Fibroblast of mammary gland (primary cell): ENCODE results near the gene GRID2.

Experiments
- DNase-seq: peaks from one replicate; pipeline ENCODE4 v3.0.0-alpha.2; 2010; ENCODE audit warnings: low read depth
- H3K4me3 ChIP-seq: 2 replicates; pipeline ENCODE4 v1.5.1; 2011; ENCODE audit warnings: low read depth, mild to moderate bottlenecking, low read length, moderate library complexity; ENCODE audit not compliant: control insufficient read depth
- CTCF ChIP-seq: conservative IDR thresholded peaks from 2 replicates; pipeline ENCODE4 v1.5.1; 2011; ENCODE audit warnings: low read depth, low read length, inconsistent platforms; ENCODE audit not compliant: control insufficient read depth, insufficient read depth

The GRID2 gene

GRCh38 chr4:93183576-93183975, 879.8 kb downstream of the GRID2 start:
- no peak for DNase-seq
- H3K4me3 ChIP-seq = no peak overlapping the region
- TF ChIP-seq CTCF = no peak

- no peak for TF ChIP-seq CTCF
- no peak for DNase-seq
- H3K4me3 ChIP-seq = no peak overlapping the region
Measured at GRCh38 chr4:93184053-93184452, 880.3 kb downstream of the GRID2 start.

DNA sequence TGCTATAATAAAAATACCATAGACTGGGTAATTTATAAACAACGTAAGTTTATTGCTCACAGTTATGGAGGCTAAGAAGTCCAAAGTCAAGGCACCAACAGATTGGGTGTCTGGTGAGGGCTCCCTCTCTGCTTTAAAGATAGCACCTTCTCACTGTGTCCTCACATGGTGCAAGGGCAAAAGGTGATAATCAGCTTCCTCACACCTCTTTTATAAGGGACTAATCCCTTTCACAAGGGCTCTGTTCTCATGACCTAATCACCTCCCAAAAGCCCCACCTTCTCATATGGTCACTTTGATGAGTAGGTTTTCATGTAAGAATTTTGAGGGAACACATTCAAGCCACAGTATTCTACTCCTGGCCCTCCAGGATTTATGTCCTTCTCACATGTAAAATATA, 883.1 kb downstream of the GRID2 start:
- TF ChIP-seq CTCF = no peak
- DNase-seq = no peak
- no peak overlapping the region for H3K4me3 ChIP-seq

- no peak overlapping the region for H3K4me3 ChIP-seq
- DNase-seq = no peak
- TF ChIP-seq CTCF = no peak
Measured at GRCh38 chr4:93187466-93187865, 883.7 kb downstream of the GRID2 start.

- H3K4me3 ChIP-seq = no peak overlapping the region
- no peak for TF ChIP-seq CTCF
- no peak for DNase-seq
Measured at GRCh38 chr4:93187892-93188291, 884.1 kb downstream of the GRID2 start.

- TF ChIP-seq CTCF = peak; percentile 49
- DNase-seq = peak; percentile 36
- H3K4me3 ChIP-seq = no peak overlapping the region
Measured at GRCh38 chr4:93199492-93199891, 895.7 kb downstream of the GRID2 start.

DNA sequence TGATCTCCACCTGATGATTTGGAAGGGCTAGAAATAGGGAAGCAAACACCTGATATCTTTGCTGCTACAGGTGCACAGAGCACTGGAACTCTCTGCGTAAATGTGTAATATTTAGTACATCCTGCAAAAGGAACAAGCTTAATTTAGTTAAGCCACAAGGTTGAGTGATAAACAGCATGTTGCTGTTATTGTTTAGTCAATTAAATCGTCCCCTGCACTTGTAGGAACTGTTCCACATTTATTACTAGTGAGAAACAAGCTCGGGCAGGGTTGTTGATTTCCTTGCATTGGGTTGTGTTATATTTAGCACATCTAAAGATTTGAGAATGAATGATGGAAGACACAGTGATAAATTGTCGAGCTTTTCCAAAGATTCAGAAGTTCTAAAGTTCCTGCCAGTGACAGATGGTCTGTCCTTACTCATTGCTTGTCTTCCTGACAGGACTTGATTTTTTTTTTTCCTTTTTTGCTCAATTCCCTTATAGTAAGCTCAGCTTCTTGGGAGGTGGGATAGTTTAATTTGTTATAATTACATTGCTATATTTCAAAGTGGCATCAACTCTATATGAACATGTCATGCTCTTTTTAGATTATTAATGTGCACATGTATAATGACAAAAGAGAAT, 897.8 kb downstream of the GRID2 start:
- H3K4me3 ChIP-seq = no peak overlapping the region
- TF ChIP-seq CTCF = no peak
- no peak for DNase-seq
